Esophagus (tissue), 2 donors: ENCODE results near the gene DTX1. TPM values are rescaled to one million over a fixed set of nuclear protein-coding genes. Genes with fewer than 3 reads are reported as not detected.

Source experiments
- H3K27ac ChIP-seq, 2 donors: one replicate each; pipeline ENCODE4 v1.5.1; 2013; ENCODE audit warnings: low read depth in 2 of 2, mild to moderate bottlenecking in 2 of 2, inconsistent platforms in 1 of 2, low read length in 1 of 2, moderate library complexity in 1 of 2
- H3K27me3 ChIP-seq, 2 donors: one replicate each; pipeline ENCODE4 v1.6.1; 2013; ENCODE audit warnings: low read length in 2 of 2, control low read depth in 1 of 2, mild to moderate bottlenecking in 1 of 2; ENCODE audit not compliant: insufficient read depth in 2 of 2, control insufficient read depth in 1 of 2
- H3K36me3 ChIP-seq, 2 donors: one replicate each; pipeline ENCODE4 v1.6.1; 2013; ENCODE audit warnings: low read length in 1 of 2; ENCODE audit not compliant: control insufficient read depth in 2 of 2, insufficient read depth in 2 of 2
- H3K4me1 ChIP-seq, 2 donors: one replicate each; pipeline ENCODE4 v1.6.1; 2013; ENCODE audit warnings: low read length in 1 of 2; ENCODE audit not compliant: control insufficient read depth in 2 of 2, insufficient read depth in 2 of 2
- H3K4me3 ChIP-seq, 2 donors: one replicate each; pipeline ENCODE4 v1.5.1; 2013; ENCODE audit warnings: low read length in 2 of 2, mild to moderate bottlenecking in 2 of 2, low read depth in 1 of 2, moderate library complexity in 1 of 2
- H3K9me3 ChIP-seq, 2 donors: one replicate each; pipeline ENCODE4 v1.6.1; 2013; ENCODE audit warnings: mild to moderate bottlenecking in 2 of 2, low read depth in 1 of 2, low read length in 1 of 2, moderate library complexity in 1 of 2; ENCODE audit not compliant: control insufficient read depth in 2 of 2, insufficient read depth in 1 of 2
- WGBS, 2 donors: extraction: QIAGEN DNeasy Blood & Tissue Kit; methylation state at CpG; one replicate each; pipeline ENCODE4 v1.1.7; 2013; 5-methylcytosine and 5-hydroxymethylcytosine counted together
- polyA plus RNA-seq, 2 donors: library from polyadenylated mRNA; stranded (reverse); fragments of 200-250 nt; gene quantifications; one replicate each; pipeline ENCODE4 v1.2.3, GENCODE V29; 2013
- donor health status: healthy with polysubstance abuse.
- donor health status: Bipolar disorder and iron deficiency.

DTX1 gene
- polyA plus RNA-seq, 2 donors, result 0.49 to 0.59 TPM

GRCh38 chr12:113081873-113082272 is 25.3 kb downstream of the DTX1 start:
- Histone ChIP-seq H3K4me1 (no peaks in the 10 kb centered on the region), H3K4me3 (no peak overlapping the region), H3K36me3 (no peaks in the 10 kb centered on the region), H3K27ac (no peak overlapping the region), H3K27me3 (peaks cover 0 to 4% of the 10 kb centered on the region in 2 donors), H3K9me3 (no peaks in the 10 kb centered on the region)
- 65 to 83% methylated on average over 4 of the region's 4 CpGs for WGBS, 2 donors

- H3K27me3 ChIP-seq, result peaks cover 0 to 4% of the 10 kb centered on the region in 2 donors
- H3K4me1 ChIP-seq, result no peaks in the 10 kb centered on the region
- no peak overlapping the region for H3K27ac ChIP-seq
- WGBS, 2 donors, result 86% methylated on average over 9 of the region's 9 CpGs
- H3K36me3 ChIP-seq, result no peaks in the 10 kb centered on the region
- H3K9me3 ChIP-seq, result no peaks in the 10 kb centered on the region
- no peak overlapping the region for H3K4me3 ChIP-seq
Measured at GRCh38 chr12:113082486-113083148, 26.1 kb downstream of the DTX1 start.

GRCh38 chr12:113083863-113084435 is 27.4 kb downstream of the DTX1 start:
- WGBS, 2 donors, result 73 to 74% methylated on average over 11 of the region's 11 CpGs
- no peaks in the 10 kb centered on the region for H3K4me1 ChIP-seq
- peaks cover 0 to 4% of the 10 kb centered on the region in 2 donors for H3K27me3 ChIP-seq
- no peak overlapping the region for H3K27ac ChIP-seq
- no peaks in the 10 kb centered on the region for H3K9me3 ChIP-seq
- H3K4me3 ChIP-seq, result no peak overlapping the region
- no peaks in the 10 kb centered on the region for H3K36me3 ChIP-seq

GRCh38 chr12:113086249-113087164 is 30.0 kb downstream of the DTX1 start:
- Histone ChIP-seq H3K4me1 (no peaks in the 10 kb centered on the region), H3K36me3 (no peaks in the 10 kb centered on the region), H3K27ac (no peak overlapping the region), H3K9me3 (no peaks in the 10 kb centered on the region), H3K4me3 (no peak overlapping the region), H3K27me3 (no peaks in the 10 kb centered on the region)
- 37 to 45% methylated on average over 17 of the region's 17 CpGs for WGBS, 2 donors

- 66 to 69% methylated on average over 5 of the region's 5 CpGs for WGBS, 2 donors
- no peaks in the 10 kb centered on the region for H3K27me3 ChIP-seq
- H3K27ac ChIP-seq, result no peak overlapping the region
Measured at GRCh38 chr12:113087193-113087592, 30.7 kb downstream of the DTX1 start.

GRCh38 chr12:113088037-113088436 is 31.5 kb downstream of the DTX1 start:
- no peak overlapping the region for H3K4me3 ChIP-seq
- no peaks in the 10 kb centered on the region for H3K36me3 ChIP-seq
- no peak overlapping the region for H3K27ac ChIP-seq
- 88 to 91% methylated on average over 3 of the region's 3 CpGs for WGBS, 2 donors
- no peaks in the 10 kb centered on the region for H3K27me3 ChIP-seq
- H3K4me1 ChIP-seq, result peaks cover 3 to 4% of the 10 kb centered on the region in 2 donors
- no peaks in the 10 kb centered on the region for H3K9me3 ChIP-seq

More at GRCh38 chr12:113087193-113087592, 30.7 kb downstream of the DTX1 start:
- H3K9me3 ChIP-seq, result no peaks in the 10 kb centered on the region
- H3K4me1 ChIP-seq, result no peaks in the 10 kb centered on the region
- H3K4me3 ChIP-seq, result no peak overlapping the region
- H3K36me3 ChIP-seq, result no peaks in the 10 kb centered on the region

- H3K4me1 ChIP-seq, result peaks cover 4 to 6% of the 10 kb centered on the region in 2 donors
- no peaks in the 10 kb centered on the region for H3K9me3 ChIP-seq
- H3K27ac ChIP-seq, result no peak overlapping the region
- H3K4me3 ChIP-seq, result no peak overlapping the region
- no peaks in the 10 kb centered on the region for H3K36me3 ChIP-seq
- WGBS, 2 donors, result 76 to 77% methylated on average over 13 of the region's 13 CpGs
- no peaks in the 10 kb centered on the region for H3K27me3 ChIP-seq
Measured at GRCh38 chr12:113088971-113089756, 32.6 kb downstream of the DTX1 start.

- Histone ChIP-seq H3K27ac (no peak overlapping the region), H3K4me3 (no peak overlapping the region), H3K27me3 (no peaks in the 10 kb centered on the region), H3K36me3 (no peaks in the 10 kb centered on the region), H3K9me3 (no peaks in the 10 kb centered on the region), H3K4me1 (peaks cover 4 to 6% of the 10 kb centered on the region in 2 donors)
Measured at GRCh38 chr12:113089839-113090238, 33.3 kb downstream of the DTX1 start.

- 72 to 89% methylated on average over 21 of the region's 21 CpGs for WGBS, 2 donors
- Histone ChIP-seq H3K4me1 (peaks cover 4 to 6% of the 10 kb centered on the region in 2 donors), H3K27ac (no peak overlapping the region), H3K27me3 (no peaks in the 10 kb centered on the region), H3K36me3 (no peaks in the 10 kb centered on the region), H3K4me3 (no peak overlapping the region), H3K9me3 (no peaks in the 10 kb centered on the region)
Measured at GRCh38 chr12:113090740-113091139, 34.2 kb downstream of the DTX1 start.
